Measurements from ENCODE around the gene CELF5. TPM values are rescaled to one million over a fixed set of nuclear protein-coding genes. Genes with fewer than 3 reads are reported as not detected.

CELF5 gene
- total and polyA plus RNA-seq, 10 of the 15 experiments (the other 5 are each of a cell fraction or from before 2014, with no cell fraction given) = 0.01 to 0.04 TPM; not detected in 8

DNA sequence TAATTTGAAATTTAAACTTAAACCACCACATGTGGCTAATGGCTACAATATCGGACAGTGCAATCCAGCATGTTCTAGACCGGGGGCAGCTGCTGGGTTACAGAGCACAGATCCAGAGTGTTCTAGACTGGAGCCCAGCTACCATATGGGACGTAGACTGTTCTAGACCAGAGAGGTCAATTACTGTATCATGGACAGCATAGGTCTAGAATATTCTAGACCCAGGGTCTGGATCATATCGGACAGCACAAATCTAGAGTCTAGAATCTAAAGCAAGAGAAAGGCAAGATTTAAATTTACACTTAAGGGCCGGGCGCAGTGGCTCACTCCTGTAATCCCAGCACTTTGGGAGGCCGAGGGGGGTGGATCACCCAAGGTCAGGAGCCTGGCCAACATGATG, 37.9 kb downstream of the CELF5 start:
- ChIA-PET POLR2A (no interaction called here), CTCF (no interaction called here), RAD21 (ENCODE audit: unreplicated experiment) (interaction anchor here (0.7 kb wide), 1 partner anchor 38 kb away, joined by 4 read pairs; no protein-coding TSS in a partner anchor), SMC1A (ENCODE audit: uncharacterized antibody, unreplicated experiment) (no interaction called here)
- in situ Hi-C loops (cut with MboI) = no loop called here
- Histone ChIP-seq H2AFZ (ENCODE audit: control insufficient read depth, low read depth, low read length) (no peak overlapping the region), H3K4me2 (ENCODE audit: control insufficient read depth, insufficient read depth) (no peak overlapping the region), H3K36me3 (ENCODE audit: control insufficient read depth in 2 of 2, insufficient read depth in 2 of 2, low read length in 1 of 2) (no peaks in the 10 kb centered on the region), H3K4me1 (ENCODE audit: control insufficient read depth, insufficient read depth, low read length) (no peaks in the 10 kb centered on the region), H4K20me1 (ENCODE audit: control insufficient read depth, insufficient read depth) (no peaks in the 10 kb centered on the region), H3K9me3 (replicated peaks; ENCODE audit: control insufficient read depth, insufficient read depth, low read length) (no peaks in the 10 kb centered on the region), H3K27ac (ENCODE audit: control insufficient read depth, insufficient read depth) (no peak overlapping the region), H3K79me2 (ENCODE audit: control insufficient read depth, insufficient read depth, low read length) (no peaks in the 10 kb centered on the region), H3K9ac (ENCODE audit: control insufficient read depth, insufficient read depth, low read length) (no peak overlapping the region), H3K27me3 (replicated peaks in 1 of 2; ENCODE audit: control insufficient read depth in 2 of 2, insufficient read depth in 2 of 2, low read length in 1 of 2) (no peaks in the 10 kb centered on the region; a peak in 1 of 4 replicates), H3K4me3 (no peak overlapping the region)
- TF ChIP-seq HDAC2 (IDR thresholded peaks at IDR 0.05) (no peak), PAX5 (IDR thresholded peaks at IDR 0.05; ENCODE audit: borderline replicate concordance, low read depth, low read length) (no peak), TCF7 (IDR thresholded peaks at IDR 0.05; ENCODE audit: borderline replicate concordance) (no peak), TCF12 (IDR thresholded peaks at IDR 0.05; ENCODE audit: low read depth, low read length) (no peak), CEBPB (IDR thresholded peaks at IDR 0.05; ENCODE audit: borderline replicate concordance in 1 of 2, low read depth in 2 of 2, low read length in 2 of 2) (no peak), TARDBP (IDR thresholded peaks at IDR 0.05; ENCODE audit: borderline replicate concordance) (no peak), KLF5 (IDR thresholded peaks at IDR 0.05; ENCODE audit: partially characterized antibody) (no peak), SIN3A (IDR thresholded peaks at IDR 0.05; ENCODE audit: low read depth, low read length) (no peak), BHLHE40 (IDR thresholded peaks at IDR 0.05; ENCODE audit: borderline replicate concordance in 1 of 2, low read depth in 2 of 2, low read length in 1 of 2) (no peak), CREB1 (IDR thresholded peaks at IDR 0.05; ENCODE audit: low read depth) (no peak)
- ATAC-seq = no peak
- DNase-seq (ENCODE audit: low read depth, low spot score) = no peak
- intact Hi-C loops (cut with micrococcal nuclease; ENCODE audit: unreplicated experiment) = no loop called here
- FAIRE-seq = no peak
- WGBS (ENCODE audit: insufficient coverage, insufficient replicate concordance, low lambda C conversion rate, missing lambda C conversion rate) = 55% methylated on average over 7 of the region's 7 CpGs
- no TSS peak for BruUV-seq (replicated peaks)

- H3K36me3 ChIP-seq (ENCODE audit: control insufficient read depth in 2 of 2, insufficient read depth in 2 of 2, low read length in 1 of 2) = no peaks in the 10 kb centered on the region
- no peak for DNase-seq (ENCODE audit: low read depth, low spot score)
- no peak overlapping the region for H3K4me2 ChIP-seq (ENCODE audit: control insufficient read depth, insufficient read depth)
- ChIA-PET RAD21 (ENCODE audit: unreplicated experiment) (no interaction called here), CTCF (no interaction called here), SMC1A (ENCODE audit: uncharacterized antibody, unreplicated experiment) (no interaction called here), POLR2A (no interaction called here)
- ATAC-seq = no peak
- no TSS peak for BruUV-seq (replicated peaks)
- no peak overlapping the region for H3K9ac ChIP-seq (ENCODE audit: control insufficient read depth, insufficient read depth, low read length)
- no peaks in the 10 kb centered on the region for H3K4me1 ChIP-seq (ENCODE audit: control insufficient read depth, insufficient read depth, low read length)
- H3K79me2 ChIP-seq (ENCODE audit: control insufficient read depth, insufficient read depth, low read length) = no peaks in the 10 kb centered on the region
- no peaks in the 10 kb centered on the region for H4K20me1 ChIP-seq (ENCODE audit: control insufficient read depth, insufficient read depth)
- H3K27me3 ChIP-seq (replicated peaks in 1 of 2; ENCODE audit: control insufficient read depth in 2 of 2, insufficient read depth in 2 of 2, low read length in 1 of 2) = no peaks in the 10 kb centered on the region; a peak in 1 of 4 replicates
- 45% methylated on average over 9 of the region's 9 CpGs for WGBS (ENCODE audit: insufficient coverage, insufficient replicate concordance, low lambda C conversion rate, missing lambda C conversion rate)
- intact Hi-C loops (cut with micrococcal nuclease; ENCODE audit: unreplicated experiment) (no loop called here), in situ Hi-C loops (cut with MboI) (no loop called here)
- no peaks in the 10 kb centered on the region for H3K9me3 ChIP-seq (replicated peaks; ENCODE audit: control insufficient read depth, insufficient read depth, low read length)
- no peak overlapping the region for H3K27ac ChIP-seq (ENCODE audit: control insufficient read depth, insufficient read depth)
- no peak overlapping the region for H3K4me3 ChIP-seq
- FAIRE-seq = no peak
- no peak overlapping the region for H2AFZ ChIP-seq (ENCODE audit: control insufficient read depth, low read depth, low read length)
- TF ChIP-seq GATAD2B (conservative IDR thresholded peaks at IDR 0.05; ENCODE audit: low read depth) (no peak), E2F4 (IDR thresholded peaks at IDR 0.05; ENCODE audit: low read depth, low read length) (no peak), ZNF384 (IDR thresholded peaks at IDR 0.05; ENCODE audit: borderline replicate concordance, low read depth, low read length) (no peak), ASH2L (IDR thresholded peaks at IDR 0.05; ENCODE audit: borderline replicate concordance, low read depth) (no peak), ZNF207 (IDR thresholded peaks at IDR 0.05; ENCODE audit: borderline replicate concordance) (no peak), BMI1 (IDR thresholded peaks at IDR 0.05; ENCODE audit: borderline replicate concordance) (no peak), MAX (IDR thresholded peaks at IDR 0.05; ENCODE audit: low read depth, low read length) (no peak), NR2F1 (conservative IDR thresholded peaks at IDR 0.05) (no peak)
- TF ChIP-seq, protein P1, sequence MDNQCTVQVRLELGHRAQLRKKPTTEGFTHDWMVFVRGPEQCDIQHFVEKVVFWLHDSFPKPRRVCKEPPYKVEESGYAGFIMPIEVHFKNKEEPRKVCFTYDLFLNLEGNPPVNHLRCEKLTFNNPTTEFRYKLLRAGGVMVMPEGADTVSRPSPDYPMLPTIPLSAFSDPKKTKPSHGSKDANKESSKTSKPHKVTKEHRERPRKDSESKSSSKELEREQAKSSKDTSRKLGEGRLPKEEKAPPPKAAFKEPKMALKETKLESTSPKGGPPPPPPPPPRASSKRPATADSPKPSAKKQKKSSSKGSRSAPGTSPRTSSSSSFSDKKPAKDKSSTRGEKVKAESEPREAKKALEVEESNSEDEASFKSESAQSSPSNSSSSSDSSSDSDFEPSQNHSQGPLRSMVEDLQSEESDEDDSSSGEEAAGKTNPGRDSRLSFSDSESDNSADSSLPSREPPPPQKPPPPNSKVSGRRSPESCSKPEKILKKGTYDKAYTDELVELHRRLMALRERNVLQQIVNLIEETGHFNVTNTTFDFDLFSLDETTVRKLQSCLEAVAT (IDR thresholded peaks at IDR 0.05) = no peak
These were observed 39.4 kb downstream of the CELF5 start for GRCh38 chr19:3263866-3264265.
